HG03342 (cell line): Measurements from ENCODE around the gene HACD3.
"Not testable (repeated sequence)": the region's sequence is repeated elsewhere in the genome, so short reads cannot be mapped to it uniquely, and the experiment has no call there.

Experiments
- ATAC-seq: cut with Tn5 transposase; IDR thresholded peaks from one replicate; pipeline ENCODE4 v1.9.1; 2021; ENCODE audit warnings: mild to moderate bottlenecking, moderate library complexity; ENCODE audit not compliant: unreplicated experiment

The HACD3 gene

DNA sequence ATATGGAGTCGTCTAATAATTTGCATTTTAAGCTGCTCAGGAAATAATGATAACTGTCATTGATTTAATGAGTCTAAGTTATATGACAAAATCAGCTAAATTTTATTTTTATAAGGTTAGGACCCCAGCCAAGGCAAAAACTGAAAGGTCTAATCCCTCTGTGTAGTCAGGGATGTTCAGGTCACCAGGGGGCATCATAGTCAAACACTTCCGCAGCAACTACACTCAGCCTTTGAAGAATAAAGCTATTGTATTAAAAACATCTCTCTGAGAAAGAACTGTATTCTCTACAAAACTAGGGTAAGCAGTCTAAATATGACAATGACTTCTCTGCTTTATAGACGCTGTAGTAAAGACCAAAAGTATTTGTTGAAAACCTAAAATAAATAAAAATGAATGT is 65.7 kb downstream of the HACD3 start:
- no peak for ATAC-seq

DNA sequence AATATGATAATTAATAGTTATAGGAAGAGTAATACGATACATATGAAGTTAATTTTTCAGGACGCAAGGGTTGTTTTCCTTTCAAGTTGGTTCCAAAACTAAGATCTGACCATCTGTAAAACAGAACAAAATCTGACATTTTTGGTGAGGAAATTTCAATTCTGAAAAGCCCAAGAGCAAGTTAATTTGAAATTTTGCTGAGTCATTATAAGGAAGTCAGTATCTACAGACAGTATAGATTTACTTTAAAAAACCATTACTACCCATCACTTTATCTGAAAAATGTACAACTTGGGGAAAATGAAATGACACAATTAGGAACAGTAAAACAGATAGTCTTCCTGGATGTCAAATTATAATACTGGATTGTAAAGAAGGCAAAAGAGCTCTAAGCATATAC is 68.2 kb downstream of the HACD3 start:
- no peak for ATAC-seq

DNA sequence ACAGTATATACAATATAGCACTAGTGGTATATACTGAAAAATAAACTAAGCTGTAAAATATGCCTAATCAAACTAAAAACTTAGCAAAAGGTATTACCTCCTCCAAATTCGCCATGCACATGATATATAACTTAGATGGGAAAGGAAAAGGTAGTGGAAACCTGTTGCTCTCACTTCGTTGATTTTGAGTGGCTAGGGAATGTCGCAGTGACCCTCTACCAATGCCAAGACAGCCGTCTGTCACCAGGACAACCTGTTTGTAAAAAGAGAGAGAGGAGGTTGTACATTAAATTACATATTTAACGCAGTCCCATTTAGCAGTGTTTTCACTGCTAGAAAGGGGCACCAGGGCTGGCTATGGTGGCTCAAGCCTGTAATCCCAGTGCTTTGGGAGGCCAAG is 69.4 kb downstream of the HACD3 start:
- no peak for ATAC-seq

DNA sequence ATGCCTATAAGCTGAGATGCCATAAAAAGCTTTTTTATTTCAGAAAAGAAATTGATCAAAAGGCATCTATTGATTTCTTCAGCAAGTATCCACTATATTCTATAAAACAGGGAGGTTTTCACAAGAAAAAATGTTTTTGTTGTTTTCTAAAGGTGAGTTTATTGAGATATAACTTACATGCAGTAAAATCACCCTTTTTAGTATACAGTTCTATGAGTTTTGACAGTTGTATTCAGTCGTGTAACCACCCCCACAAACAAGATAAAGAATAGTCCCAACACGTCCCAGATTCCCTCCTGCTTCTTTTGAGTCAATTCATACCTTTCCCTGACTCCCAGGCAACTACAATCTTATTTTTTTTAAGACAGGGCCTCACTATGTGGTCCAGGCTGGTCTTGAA is 72.9 kb downstream of the HACD3 start:
- ATAC-seq, result no peak

DNA sequence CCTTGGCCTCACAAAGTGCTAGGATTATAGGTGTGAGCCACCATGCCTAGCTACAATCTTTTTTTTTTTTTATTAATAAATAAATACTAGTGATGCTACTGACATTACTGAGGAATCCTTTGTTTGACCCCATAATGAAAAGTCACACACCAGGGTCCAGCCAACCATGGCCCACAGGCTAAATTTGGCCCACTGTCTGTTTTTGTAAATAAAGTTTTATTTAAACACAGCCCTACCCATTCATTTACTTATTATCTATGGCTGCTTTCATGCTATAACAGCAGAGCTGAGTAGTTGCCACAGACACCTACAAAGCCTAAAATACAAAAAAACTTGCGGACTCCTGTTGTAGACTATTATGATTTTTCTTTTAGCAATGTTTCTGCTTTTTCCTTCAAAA is 73.3 kb downstream of the HACD3 start:
- ATAC-seq, result no peak

DNA sequence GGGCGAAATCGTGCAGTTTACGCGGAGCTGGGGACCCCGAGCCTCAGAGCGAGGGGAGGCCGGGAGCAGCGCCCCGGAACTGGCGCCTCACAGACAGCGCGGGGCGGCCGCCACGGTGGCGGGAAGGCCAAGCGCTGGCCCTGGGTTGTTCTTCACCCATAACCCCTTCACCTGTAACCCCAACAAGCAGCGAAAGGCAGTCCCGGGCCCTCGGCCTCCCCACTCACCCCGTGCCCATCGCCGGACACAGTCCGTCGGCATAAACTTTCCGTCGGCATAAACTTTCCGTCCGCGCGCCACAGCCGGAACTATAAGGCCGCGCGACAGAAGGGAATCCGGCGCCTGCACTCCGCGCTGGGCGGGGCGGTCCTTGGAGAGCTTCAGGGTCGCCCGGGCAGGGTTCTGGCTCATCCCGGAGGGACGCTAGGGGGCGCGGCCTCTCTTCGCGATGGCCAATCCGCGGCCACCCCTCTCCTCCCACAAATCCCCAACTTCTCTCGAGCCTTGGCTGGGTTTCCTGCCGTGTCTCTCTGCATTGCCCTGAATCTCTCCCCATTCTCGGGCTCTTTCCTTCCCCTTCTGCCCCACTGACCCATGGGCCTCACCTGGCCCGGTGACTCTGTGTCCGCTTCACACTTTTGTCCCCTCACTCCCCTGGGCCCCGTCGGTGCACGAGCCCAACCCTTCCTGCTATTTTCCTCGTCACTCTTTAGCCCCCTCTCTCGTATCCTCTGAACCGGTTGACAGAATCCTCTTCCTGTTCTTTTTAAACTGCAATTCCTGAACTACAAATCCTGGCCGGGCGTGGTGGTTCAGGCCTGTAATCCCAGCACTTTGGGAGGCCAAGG is 80.8 kb downstream of the HACD3 start, which contains the start of gene INTS14:
Gene INTS14 (minus strand): TSS at position 261 of the 848 bp plus-strand sequence. CDS start 3,751 bp downstream, outside the sequence.
- ATAC-seq, result peak; percentile 95

DNA sequence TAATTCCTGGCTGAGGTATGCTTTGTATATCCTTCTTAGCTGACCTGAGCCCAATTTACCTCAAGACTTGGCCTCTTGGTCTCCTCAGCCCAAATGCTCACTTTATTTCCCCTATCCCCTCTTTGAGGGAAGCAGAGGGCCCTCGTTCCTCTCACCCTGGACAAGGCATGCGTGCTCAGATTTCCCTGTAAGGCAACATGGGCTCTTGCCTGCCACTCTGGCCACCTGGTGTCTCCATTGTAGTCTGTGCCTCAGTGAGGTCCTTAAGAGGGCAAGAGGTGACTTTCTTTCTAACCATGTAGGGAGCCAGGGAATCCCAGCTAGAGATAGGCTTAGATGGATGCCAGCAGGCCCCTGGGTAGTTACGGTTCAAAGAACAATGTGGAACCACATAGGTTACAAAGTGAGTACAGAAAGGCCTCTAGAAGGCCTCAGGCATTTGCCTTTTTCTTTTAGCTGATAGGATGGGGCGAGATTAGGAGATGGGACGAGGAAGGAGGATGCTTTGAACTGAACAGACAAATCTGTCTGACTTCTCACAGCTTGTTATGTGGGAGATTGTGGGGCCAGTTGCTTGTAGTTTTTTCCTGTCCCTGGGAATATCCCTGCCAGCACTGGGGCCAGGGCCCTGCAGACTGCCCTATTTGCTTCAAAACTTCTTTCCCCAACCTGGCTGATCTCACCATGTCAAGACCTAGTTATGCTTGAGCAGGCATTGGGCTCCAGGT is 81.8 kb downstream of the HACD3 start:
- ATAC-seq, result no peak

DNA sequence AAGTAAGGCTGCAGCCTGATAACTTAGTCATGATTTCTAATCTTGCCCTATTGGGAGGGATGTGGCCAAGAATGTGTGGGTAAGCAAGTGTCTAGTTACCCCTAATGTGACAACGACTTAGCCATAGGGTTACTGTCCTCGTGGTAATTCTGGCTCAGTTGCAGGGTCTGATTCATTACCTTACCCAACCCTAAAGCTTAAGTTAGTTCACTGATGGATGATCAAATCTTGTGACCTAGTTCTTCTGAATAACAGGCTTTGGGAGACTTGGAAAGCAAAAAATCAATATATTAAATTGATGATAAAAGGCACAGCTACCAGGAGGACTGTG is 82.3 kb downstream of the HACD3 start:
- no peak for ATAC-seq

DNA sequence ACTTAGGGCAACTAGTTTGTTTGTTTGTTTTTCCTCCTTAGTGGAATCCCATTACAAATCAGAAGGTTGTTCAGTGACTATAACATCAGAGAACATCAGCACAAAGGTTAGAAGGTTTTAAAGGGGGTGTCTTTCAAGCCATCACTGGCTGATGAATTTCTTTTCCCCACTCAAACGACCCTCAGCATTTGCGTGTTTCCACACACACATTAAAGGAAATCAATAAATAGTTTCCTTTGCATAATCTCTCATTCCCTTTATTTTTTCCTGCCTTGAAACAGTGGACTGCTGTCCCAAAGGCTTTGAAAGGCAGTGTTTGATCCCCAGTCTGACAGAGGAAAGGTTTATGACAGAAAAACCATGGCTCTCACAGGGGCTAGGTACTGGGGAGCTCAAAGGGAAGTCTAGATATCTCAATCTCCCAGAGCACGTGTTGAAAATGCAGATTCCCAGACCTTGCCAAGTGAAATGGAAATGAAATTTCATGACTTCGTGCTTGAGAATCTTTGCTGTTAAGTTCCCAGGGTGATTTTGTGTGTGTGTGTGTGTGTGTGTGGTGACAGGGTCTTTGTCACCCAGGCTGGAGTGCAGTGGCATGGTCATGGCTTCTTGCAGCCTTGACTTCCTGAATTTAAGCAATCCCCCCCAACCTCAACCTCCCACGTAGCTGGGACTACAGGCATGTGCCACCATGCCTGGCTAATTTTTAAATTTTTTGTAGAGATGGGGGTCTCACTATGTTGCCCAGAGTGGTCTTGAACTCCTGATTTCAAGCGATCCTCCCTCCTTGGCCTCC is 82.9 kb downstream of the HACD3 start:
- ATAC-seq, result no peak

DNA sequence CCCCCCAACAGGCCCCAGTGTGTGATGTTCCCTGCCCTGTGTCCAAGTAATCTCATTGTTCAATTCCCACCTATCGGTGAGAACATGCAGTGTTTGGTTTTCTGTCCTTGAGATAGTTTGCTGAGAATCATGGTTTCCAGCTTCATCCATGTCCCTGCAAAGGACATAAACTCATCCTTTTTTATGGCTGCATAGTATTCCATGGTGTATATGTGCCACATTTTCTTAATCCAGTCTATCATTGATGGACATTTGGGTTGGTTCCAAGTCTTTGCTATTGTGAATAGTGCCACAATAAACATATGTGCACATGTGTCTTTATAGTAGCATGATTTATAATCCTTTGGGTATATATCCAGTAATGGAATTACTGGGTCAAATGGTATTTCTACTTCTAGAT is 85.6 kb downstream of the HACD3 start:
- not testable (repeated sequence) for ATAC-seq

DNA sequence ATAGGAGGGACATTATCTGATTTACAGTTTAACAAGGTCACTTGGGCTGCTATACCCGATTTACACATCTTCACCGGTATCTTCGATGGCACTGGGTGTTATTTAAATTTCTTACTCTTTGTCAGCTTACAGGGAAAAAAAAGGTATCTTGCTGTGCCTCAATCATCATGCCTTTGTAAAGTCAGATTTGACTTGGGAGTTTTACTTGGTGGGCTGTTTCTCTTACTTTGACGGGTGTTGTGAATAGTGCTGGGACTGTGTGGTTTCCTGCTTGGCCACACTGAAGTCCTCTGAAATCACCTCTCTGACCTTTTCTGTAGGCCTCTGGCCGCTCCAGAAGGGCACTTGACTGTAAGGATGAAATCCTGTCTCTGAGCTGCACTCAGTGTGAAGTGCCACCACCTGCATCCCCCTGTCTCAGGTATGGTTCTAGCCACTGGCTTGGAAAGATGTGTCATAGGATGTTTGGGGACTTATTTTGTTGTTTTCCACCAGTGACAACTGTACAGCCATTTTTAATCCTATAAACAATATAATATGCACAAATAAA is 88.4 kb downstream of the HACD3 start:
- no peak for ATAC-seq

DNA sequence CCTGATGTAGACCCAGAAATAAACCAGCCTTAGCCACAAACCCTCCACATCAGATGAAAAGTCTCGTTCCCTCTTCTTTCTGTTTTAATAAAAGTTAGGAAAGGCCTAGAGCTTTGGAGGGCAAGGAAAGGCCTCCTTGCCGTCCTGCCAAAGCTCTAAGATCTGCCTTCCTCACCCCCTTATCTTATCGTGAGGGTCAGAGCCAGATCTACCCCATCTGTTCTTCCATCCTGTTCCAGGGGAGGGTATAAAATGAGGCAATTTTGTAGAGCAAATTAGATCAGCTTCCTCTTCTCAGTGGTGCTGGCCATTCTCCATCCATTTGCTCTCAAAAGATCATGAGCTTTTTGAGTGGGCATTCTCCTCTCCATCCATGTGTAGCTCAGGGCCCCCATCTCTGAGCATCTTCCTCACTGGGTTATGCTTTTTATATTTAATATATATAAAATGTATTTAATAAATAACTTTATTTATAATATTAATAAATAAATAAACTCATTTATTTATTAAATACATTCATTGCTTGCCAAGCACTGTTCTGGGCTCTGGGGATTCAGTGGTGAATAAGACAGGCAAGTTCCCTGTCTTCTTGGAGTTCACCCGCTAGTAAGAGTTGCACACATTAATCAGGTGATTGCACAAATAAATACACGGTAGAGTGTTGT is 89.5 kb downstream of the HACD3 start:
- ATAC-seq, result no peak

DNA sequence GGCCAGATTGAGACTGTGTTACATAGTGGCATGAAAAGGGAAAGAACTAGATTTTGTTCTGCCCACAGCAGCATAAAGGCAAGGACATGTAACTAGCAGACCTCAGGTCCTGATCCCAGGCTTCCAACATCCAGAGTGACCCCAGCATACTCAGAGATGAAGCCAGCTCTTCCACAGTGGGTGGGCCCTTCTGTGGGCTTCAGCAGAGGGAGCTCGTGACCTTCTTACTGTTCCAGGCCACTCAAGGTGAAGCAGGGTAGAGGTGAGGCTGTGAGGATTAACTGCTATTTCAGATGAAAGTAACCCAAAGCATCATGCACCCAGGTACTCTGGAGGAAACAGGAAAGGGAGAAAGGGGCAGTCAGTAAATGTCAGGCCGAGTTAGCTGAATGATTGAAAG is 90.6 kb downstream of the HACD3 start:
- no peak for ATAC-seq

DNA sequence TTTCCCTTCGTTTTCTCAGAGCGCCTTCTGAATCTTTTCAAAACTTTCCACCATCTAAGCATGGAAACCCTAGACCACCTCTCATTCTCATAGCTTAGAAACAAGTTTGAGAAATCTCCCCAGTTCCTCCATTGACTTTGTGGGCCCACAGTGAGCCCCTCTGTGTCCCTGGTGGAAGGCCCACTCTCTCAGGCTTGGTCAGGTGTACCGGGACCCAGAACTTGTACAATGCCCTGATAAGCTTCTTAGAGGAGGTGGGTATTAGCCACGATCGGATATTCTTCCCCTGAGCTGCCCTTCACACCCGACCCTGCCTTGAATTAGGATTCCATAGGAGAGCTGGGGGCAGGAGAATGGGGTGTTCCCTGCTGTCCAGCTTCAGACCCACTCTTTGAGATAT is 91.4 kb downstream of the HACD3 start, which contains the start of gene SLC24A1:
Gene SLC24A1 (plus strand): TSS at position 301 of the 400 bp plus-strand sequence. CDS start 2,143 bp downstream, outside the sequence.
- ATAC-seq, result no peak

DNA sequence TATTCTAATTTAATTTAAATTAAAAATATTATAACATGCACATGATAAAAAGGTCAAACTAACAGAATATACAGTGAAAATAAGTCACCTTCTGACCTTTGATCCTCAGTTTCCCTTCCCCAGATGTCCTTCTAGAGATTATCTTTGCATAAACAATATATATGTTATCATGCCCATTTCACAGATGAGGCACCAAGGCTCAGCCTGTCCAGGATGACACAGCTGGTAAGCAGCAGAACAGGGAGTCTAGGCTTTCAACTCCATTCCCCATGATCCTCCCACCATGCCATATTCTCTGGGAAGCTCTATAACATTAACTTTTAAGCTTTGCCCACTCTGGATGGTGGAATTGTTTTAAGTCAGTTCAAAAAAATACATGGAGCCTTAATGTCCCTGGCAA is 92.8 kb downstream of the HACD3 start:
- no peak for ATAC-seq

DNA sequence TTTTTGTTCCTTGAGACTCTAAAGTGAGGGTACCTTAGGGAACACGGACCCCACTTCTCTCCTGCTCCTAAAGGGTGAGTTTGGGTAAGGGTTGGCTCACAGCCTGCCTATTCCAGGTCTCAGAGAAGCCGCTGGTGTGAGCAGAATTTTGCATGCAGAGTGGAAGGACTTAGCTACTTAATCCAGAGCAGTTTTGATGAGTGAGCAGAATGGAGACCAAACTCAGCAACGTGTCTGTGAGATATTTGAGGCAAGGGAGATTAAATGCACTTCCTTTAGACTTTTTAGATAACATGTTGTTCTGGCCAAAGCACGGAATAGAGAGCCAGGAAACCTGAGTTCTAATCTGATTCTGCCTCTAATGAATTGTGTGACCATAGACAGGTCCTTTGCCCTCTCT is 96.6 kb downstream of the HACD3 start:
- ATAC-seq, result no peak
